B cell (primary cell): ENCODE measurements around the gene TBX1.

Source experiments
- EZH2 ChIP-seq: IDR thresholded peaks from 2 replicates; pipeline ENCODE4 v1.6.1; 2012; ENCODE audit warnings: borderline replicate concordance, low read depth, mild to moderate bottlenecking, moderate library complexity, low read length; ENCODE audit not compliant: insufficient read depth, poor library complexity, severe bottlenecking
- TF ChIP-seq, protein P1 (sequence below): fragments of 200-600 bp; IDR thresholded peaks from one replicate; pipeline ENCODE4 v1.8.0; 2022; ENCODE audit warnings: antibody characterized with exemption, mild to moderate bottlenecking

DNA sequence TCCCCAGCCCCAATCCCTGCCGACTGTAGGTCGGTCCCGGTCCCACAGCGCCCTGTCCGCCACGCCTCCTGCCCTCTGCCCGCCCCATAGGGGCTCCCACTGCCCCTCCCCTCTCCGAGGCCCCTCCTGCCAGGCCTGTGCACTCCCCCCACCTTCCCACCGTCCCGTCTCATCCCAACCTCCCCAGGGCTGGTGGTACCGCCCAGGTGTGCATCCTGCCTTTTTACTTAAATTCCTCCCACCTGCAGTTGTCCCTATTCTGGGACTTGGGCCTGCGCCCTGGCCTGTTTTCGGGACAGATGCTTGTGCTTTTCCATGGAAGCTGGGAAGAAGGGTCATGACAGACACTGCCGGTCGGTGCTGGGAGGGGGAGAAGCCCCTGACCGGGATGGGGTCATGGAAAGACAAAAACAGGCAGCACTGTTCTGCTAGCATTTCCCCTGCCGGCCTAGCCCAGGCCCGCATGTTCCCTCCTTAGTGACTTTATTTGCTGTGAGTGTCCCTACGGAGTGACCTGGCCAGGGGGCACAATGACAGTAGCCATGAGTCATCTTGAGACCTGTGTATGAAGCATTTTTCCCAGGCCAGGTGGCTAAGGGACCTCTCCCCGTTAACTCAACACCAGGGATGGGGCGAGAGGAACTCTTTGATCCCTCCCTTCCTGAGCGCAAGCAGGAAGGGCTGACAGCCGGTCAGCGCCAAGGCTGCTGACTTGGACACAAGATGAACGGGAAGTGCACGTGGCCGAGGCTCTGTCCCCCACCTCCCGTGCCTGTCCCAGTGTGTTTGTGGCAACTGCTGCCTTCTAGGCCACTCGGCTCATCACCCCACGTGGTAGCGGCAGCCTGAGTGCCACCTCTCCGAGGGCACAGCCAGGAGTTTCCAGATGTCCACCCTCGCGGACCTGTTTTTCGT, 7.1 kb downstream of the TBX1 start:
- TF ChIP-seq, protein P1, sequence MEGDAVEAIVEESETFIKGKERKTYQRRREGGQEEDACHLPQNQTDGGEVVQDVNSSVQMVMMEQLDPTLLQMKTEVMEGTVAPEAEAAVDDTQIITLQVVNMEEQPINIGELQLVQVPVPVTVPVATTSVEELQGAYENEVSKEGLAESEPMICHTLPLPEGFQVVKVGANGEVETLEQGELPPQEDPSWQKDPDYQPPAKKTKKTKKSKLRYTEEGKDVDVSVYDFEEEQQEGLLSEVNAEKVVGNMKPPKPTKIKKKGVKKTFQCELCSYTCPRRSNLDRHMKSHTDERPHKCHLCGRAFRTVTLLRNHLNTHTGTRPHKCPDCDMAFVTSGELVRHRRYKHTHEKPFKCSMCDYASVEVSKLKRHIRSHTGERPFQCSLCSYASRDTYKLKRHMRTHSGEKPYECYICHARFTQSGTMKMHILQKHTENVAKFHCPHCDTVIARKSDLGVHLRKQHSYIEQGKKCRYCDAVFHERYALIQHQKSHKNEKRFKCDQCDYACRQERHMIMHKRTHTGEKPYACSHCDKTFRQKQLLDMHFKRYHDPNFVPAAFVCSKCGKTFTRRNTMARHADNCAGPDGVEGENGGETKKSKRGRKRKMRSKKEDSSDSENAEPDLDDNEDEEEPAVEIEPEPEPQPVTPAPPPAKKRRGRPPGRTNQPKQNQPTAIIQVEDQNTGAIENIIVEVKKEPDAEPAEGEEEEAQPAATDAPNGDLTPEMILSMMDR: peak; percentile 8
- TF ChIP-seq EZH2: no peak
